Measurements from ENCODE around the gene GJE1.
"Not testable (repeated sequence)": the region's sequence is repeated elsewhere in the genome, so short reads cannot be mapped to it uniquely, and the experiment has no call there.

GJE1 gene

DNA sequence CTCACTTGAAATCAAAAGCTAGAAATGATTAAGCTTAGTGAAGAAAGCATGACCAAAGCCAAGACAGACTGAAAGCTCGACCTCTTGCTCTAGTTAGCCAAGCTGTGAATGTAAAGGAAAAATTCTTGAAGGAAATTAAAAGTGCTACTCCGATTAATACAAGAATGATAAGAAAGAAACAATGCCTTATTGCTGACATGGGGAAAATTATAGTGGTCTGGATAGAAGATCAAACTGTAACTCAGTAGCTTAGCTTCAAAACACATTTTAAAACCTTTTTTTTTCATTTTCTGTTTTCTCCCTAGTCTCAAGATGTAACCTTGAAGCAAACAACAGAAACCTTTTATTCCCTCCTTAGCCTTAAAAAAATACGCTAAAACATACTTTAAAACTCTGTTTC is 11.4 kb upstream of the GJE1 start (continued):
- no peak for TF ChIP-seq RARB (CRISPR knock-in tag; IDR thresholded peaks at IDR 0.05)

DNA sequence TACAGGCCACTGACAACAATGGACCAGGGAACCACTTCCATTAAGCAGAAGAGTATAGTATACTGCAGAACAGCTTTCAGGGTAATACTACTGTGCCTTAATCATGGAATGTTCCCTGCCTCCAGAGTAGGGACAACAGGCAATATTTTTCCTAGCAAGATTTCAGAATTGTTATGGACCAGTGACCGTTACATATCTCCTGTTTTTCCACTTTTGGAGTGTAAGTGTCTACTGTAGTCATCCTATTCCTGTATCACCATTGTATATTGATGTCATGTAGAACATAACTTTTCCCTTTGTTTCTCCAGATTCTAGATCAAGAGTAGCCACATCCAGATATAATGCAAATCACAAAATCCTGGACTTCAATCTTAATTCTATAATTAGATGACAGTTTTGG is 1.9 kb upstream of the GJE1 start:
- TF ChIP-seq ISL1 (CRISPR knock-in tag; IDR thresholded peaks at IDR 0.05) = no peak
- TF ChIP-seq ZFP3 (CRISPR knock-in tag; IDR thresholded peaks at IDR 0.05) = no peak
- no peak for TF ChIP-seq BACH2 (CRISPR knock-in tag; IDR thresholded peaks at IDR 0.05; ENCODE audit: borderline replicate concordance)
- no peak for TF ChIP-seq PATZ1 (CRISPR knock-in tag; IDR thresholded peaks at IDR 0.05; ENCODE audit: borderline replicate concordance)
- no peak for TF ChIP-seq POU6F1 (CRISPR knock-in tag; IDR thresholded peaks at IDR 0.05; ENCODE audit: borderline replicate concordance, low read depth)
- no peak for TF ChIP-seq SNAI2 (CRISPR knock-in tag; IDR thresholded peaks at IDR 0.05)
- no peak for TF ChIP-seq OSR1 (CRISPR knock-in tag; IDR thresholded peaks at IDR 0.05)
- no peak for TF ChIP-seq ZNF8 (CRISPR knock-in tag; IDR thresholded peaks at IDR 0.05)
- no peak for TF ChIP-seq PPARA (CRISPR knock-in tag; IDR thresholded peaks at IDR 0.05; ENCODE audit: borderline replicate concordance)
- TF ChIP-seq CSRNP3 (CRISPR knock-in tag; IDR thresholded peaks at IDR 0.05) = no peak
- no peak for TF ChIP-seq ARNTL (CRISPR knock-in tag; IDR thresholded peaks at IDR 0.05; ENCODE audit: borderline replicate concordance, low read depth)
- no peak for TF ChIP-seq RARB (CRISPR knock-in tag; IDR thresholded peaks at IDR 0.05)
- TF ChIP-seq TCF4 (CRISPR knock-in tag; IDR thresholded peaks at IDR 0.05; ENCODE audit: borderline replicate concordance) = no peak
- no peak for TF ChIP-seq ZNF70 (CRISPR knock-in tag; IDR thresholded peaks at IDR 0.05)
- no peak for TF ChIP-seq ZC3H10 (CRISPR knock-in tag; IDR thresholded peaks at IDR 0.05)
- no peak for TF ChIP-seq GLIS3 (CRISPR knock-in tag; IDR thresholded peaks at IDR 0.05)
- no peak for TF ChIP-seq ESRRG (CRISPR knock-in tag; IDR thresholded peaks at IDR 0.05)
- TF ChIP-seq ZFP30 (CRISPR knock-in tag; IDR thresholded peaks at IDR 0.05) = no peak
- ATAC-seq = no peak

DNA sequence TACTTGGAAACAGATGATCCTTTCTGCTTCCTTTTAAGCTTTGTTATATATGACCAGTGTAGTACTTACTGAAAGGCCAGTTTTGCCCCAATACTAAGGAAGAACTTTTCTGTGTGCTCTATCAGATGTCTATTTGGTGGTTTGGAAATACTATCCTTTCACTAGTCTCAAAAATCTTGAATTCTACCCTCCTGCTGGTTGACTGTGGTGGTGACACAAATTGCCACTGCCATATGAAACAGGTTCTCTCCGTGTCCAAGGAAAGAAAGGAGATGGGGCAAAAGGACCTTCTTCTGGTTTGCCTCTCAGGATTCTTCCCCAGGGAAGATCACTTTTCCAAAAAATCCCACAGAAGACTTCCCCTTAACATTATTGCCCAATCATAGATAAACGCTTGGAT is 6.2 kb downstream of the GJE1 start:
- ATAC-seq = no peak
- TF ChIP-seq ZNF70 (CRISPR knock-in tag; IDR thresholded peaks at IDR 0.05) (no peak), ARNTL (CRISPR knock-in tag; IDR thresholded peaks at IDR 0.05; ENCODE audit: borderline replicate concordance, low read depth) (no peak), ESRRG (CRISPR knock-in tag; IDR thresholded peaks at IDR 0.05) (no peak), SNAI2 (CRISPR knock-in tag; IDR thresholded peaks at IDR 0.05) (no peak), PATZ1 (CRISPR knock-in tag; IDR thresholded peaks at IDR 0.05; ENCODE audit: borderline replicate concordance) (no peak), ZNF8 (CRISPR knock-in tag; IDR thresholded peaks at IDR 0.05) (no peak), GLIS3 (CRISPR knock-in tag; IDR thresholded peaks at IDR 0.05) (no peak), ISL1 (CRISPR knock-in tag; IDR thresholded peaks at IDR 0.05) (no peak), RARB (CRISPR knock-in tag; IDR thresholded peaks at IDR 0.05) (no peak), ZNF565 (CRISPR knock-in tag; conservative IDR thresholded peaks at IDR 0.05; ENCODE audit: low read depth) (no peak), TSHZ2 (CRISPR knock-in tag; IDR thresholded peaks at IDR 0.05) (no peak), POU6F1 (CRISPR knock-in tag; IDR thresholded peaks at IDR 0.05; ENCODE audit: borderline replicate concordance, low read depth) (no peak), PPARA (CRISPR knock-in tag; IDR thresholded peaks at IDR 0.05; ENCODE audit: borderline replicate concordance) (no peak), ZFP3 (CRISPR knock-in tag; IDR thresholded peaks at IDR 0.05) (no peak), TOX (CRISPR knock-in tag; IDR thresholded peaks at IDR 0.05; ENCODE audit: borderline replicate concordance) (no peak)

- ATAC-seq = not testable (repeated sequence)
Measured at GRCh38 chr6:142141531-142141930, 8.8 kb downstream of the GJE1 start.
